Upper lobe of left lung (tissue), 6 donors: ENCODE results near the gene ZNF8. TPM values are rescaled to one million over a fixed set of nuclear protein-coding genes. Genes with fewer than 3 reads are reported as not detected.
A peak's percentile ranks its signal among the peaks of the same experiment; 100 is the strongest.

Experiments used
- ATAC-seq, 2 donors: fragments of 200-7000 bp; cut with Tn5 transposase; one replicate each; pipeline ENCODE4 v1.9.1; 2022; ENCODE audit warnings: mild to moderate bottlenecking in 2 of 2, moderate library complexity in 2 of 2; ENCODE audit not compliant: low FRiP score in 2 of 2
- DNase-seq, 2 donors: peaks; one replicate each; pipeline ENCODE4 v3.0.0-alpha.2; 2019 to 2020
- H3K27ac ChIP-seq, 4 donors: fragments of 200-600 bp; sonication (generic); one replicate each; pipeline ENCODE4 v1.5.1; 2016 to 2019
- H3K27me3 ChIP-seq, 4 donors: fragments of 200-600 bp; sonication (generic); one replicate each; pipeline ENCODE4 v1.5.1; 2017 to 2019
- H3K36me3 ChIP-seq, 4 donors: fragments of 200-600 bp; sonication (generic); one replicate each; pipeline ENCODE4 v1.5.1; 2016 to 2019
- H3K4me1 ChIP-seq, 4 donors: fragments of 200-600 bp; sonication (generic); one replicate each; pipeline ENCODE4 v1.5.1; 2018 to 2019
- H3K4me3 ChIP-seq, 4 donors: fragments of 200-600 bp; sonication (generic); one replicate each; pipeline ENCODE4 v1.5.1; 2017 to 2019; ENCODE audit warnings: mild to moderate bottlenecking in 2 of 4, moderate library complexity in 1 of 4
- H3K9me3 ChIP-seq, 4 donors: fragments of 200-600 bp; sonication (generic); one replicate each; pipeline ENCODE4 v1.5.1; 2018 to 2019
- CTCF ChIP-seq, 6 experiments: fragments of 450-650 bp in 4 of 6; fragments of 200-600 bp in 2 of 6; sonication (generic) in 2 of 6; IDR thresholded peaks; one replicate each; pipeline ENCODE4 v1.5.1; 2016 to 2019; ENCODE audit warnings: antibody characterized with exemption in 6 of 6
- EP300 ChIP-seq, 4 donors: sonication (generic); formaldehyde crosslinking; IDR thresholded peaks; one replicate each; pipeline ENCODE4 v1.5.1; 2017; ENCODE audit warnings: antibody characterized with exemption in 4 of 4, control low read depth in 2 of 4
- POLR2A ChIP-seq, 4 donors: fragments of 450-650 bp; IDR thresholded peaks; one replicate each; pipeline ENCODE4 v1.5.1; 2016 to 2017; ENCODE audit warnings: antibody characterized with exemption in 4 of 4, mild to moderate bottlenecking in 2 of 4
- POLR2AphosphoS5 ChIP-seq, 2 donors: sonication (generic); formaldehyde crosslinking; IDR thresholded peaks; one replicate each; pipeline ENCODE4 v1.5.1; 2017; ENCODE audit warnings: antibody characterized with exemption in 2 of 2
- WGBS, 2 donors: methylation state at CpG; one replicate each; pipeline ENCODE4 v1.1.5; 2017 to 2018; 5-methylcytosine and 5-hydroxymethylcytosine counted together
- total RNA-seq, 6 donors: library from RNA; depleted of rRNA in 4 of 6; stranded (reverse); fragments of >200 nt in 4 of 6; gene quantifications; one replicate each; pipeline versions ENCODE4 v1.1.0 to v1.2.1, GENCODE V29; 2016 to 2021
- donor health status: DM: no; HTN: no; CAD: no; lungs with moderate emphysema.
- donor health status: DM: no; HTN: yes; CAD: no; lungs with severe emphysema.

Gene ZNF8
- total RNA-seq, 6 donors from 2014 or later = 4.5 to 13.6 (median 7.1) TPM

- Histone ChIP-seq H3K27me3 (no peaks in the 10 kb centered on the region), H3K4me3 (no peak overlapping the region), H3K4me1 (no peaks in the 10 kb centered on the region), H3K36me3 (peaks cover 23 to 92% (median 70%) of the 10 kb centered on the region in 4 donors), H3K9me3 (peaks cover 14 to 65% (median 56%) of the 10 kb centered on the region in 4 donors), H3K27ac (no peak overlapping the region)
- no peak for ATAC-seq
- 96 to 99% methylated on average over 7 of the region's 7 CpGs for WGBS, 2 donors
- TF ChIP-seq POLR2A (IDR thresholded peaks at IDR 0.05) (no peak), CTCF (IDR thresholded peaks at IDR 0.05) (no peak), POLR2AphosphoS5 (IDR thresholded peaks at IDR 0.05) (no peak), EP300 (IDR thresholded peaks at IDR 0.05) (no peak)
- no peak for DNase-seq
These were observed 13.2 kb downstream of the ZNF8 start for GRCh38 chr19:58291943-58292342.

GRCh38 chr19:58294743-58295374 is 16.1 kb downstream of the ZNF8 start:
- Histone ChIP-seq H3K27me3 (no peaks in the 10 kb centered on the region), H3K36me3 (peaks cover 15 to 70% (median 52%) of the 10 kb centered on the region in 4 donors), H3K4me1 (no peaks in the 10 kb centered on the region), H3K27ac (no peak overlapping the region), H3K4me3 (no peak overlapping the region), H3K9me3 (peaks cover 14 to 73% (median 62%) of the 10 kb centered on the region in 4 donors)
- no peak for TF ChIP-seq POLR2A (IDR thresholded peaks at IDR 0.05)
- TF ChIP-seq EP300 (IDR thresholded peaks at IDR 0.05) = no peak
- TF ChIP-seq CTCF (IDR thresholded peaks at IDR 0.05) = no peak
- no peak for TF ChIP-seq POLR2AphosphoS5 (IDR thresholded peaks at IDR 0.05)
- DNase-seq (peak in 1 of 2 donors; percentile 52), ATAC-seq (no peak)
- WGBS, 2 donors = 94 to 97% methylated on average over 12 to 22 of the region's 22 CpGs

- H3K4me1 ChIP-seq = no peaks in the 10 kb centered on the region
- no peak overlapping the region for H3K27ac ChIP-seq
- DNase-seq (no peak), ATAC-seq (peak in 1 of 2 donors; percentile 75)
- H3K36me3 ChIP-seq = peaks cover 15 to 72% (median 47%) of the 10 kb centered on the region in 4 donors
- peaks cover 14 to 70% (median 56%) of the 10 kb centered on the region in 4 donors for H3K9me3 ChIP-seq
- TF ChIP-seq POLR2AphosphoS5 (IDR thresholded peaks at IDR 0.05) = no peak
- no peak for TF ChIP-seq POLR2A (IDR thresholded peaks at IDR 0.05)
- no peak for TF ChIP-seq CTCF (IDR thresholded peaks at IDR 0.05)
- TF ChIP-seq EP300 (IDR thresholded peaks at IDR 0.05) = no peak
- H3K4me3 ChIP-seq = no peak overlapping the region
- WGBS, 2 donors = 97 to 98% methylated on average over 7 of the region's 7 CpGs
- no peaks in the 10 kb centered on the region for H3K27me3 ChIP-seq
These were observed 17.3 kb downstream of the ZNF8 start for GRCh38 chr19:58296104-58296503.

- TF ChIP-seq POLR2AphosphoS5 (IDR thresholded peaks at IDR 0.05) (no peak), POLR2A (IDR thresholded peaks at IDR 0.05) (no peak)
These were observed 21.9 kb downstream of the ZNF8 start for GRCh38 chr19:58300620-58301019.

GRCh38 chr19:58304255-58304654 is 25.5 kb downstream of the ZNF8 start:
- Histone ChIP-seq H3K27ac (peak overlapping the region; percentile 92 to 95 (median 93)), H3K4me3 (peak overlapping the region in 3 of 4 donors; percentile 61 to 98 (median 70)), H3K36me3 (peaks cover 0 to 45% (median 24%) of the 10 kb centered on the region in 4 donors), H3K4me1 (peaks cover 8 to 24% (median 17%) of the 10 kb centered on the region in 4 donors), H3K27me3 (no peaks in the 10 kb centered on the region), H3K9me3 (peaks cover 0 to 12% (median 4%) of the 10 kb centered on the region in 4 donors)
- TF ChIP-seq POLR2AphosphoS5 (IDR thresholded peaks at IDR 0.05) (no peak), EP300 (IDR thresholded peaks at IDR 0.05) (no peak)
- WGBS, 2 donors = 89 to 92% methylated on average over 7 of the region's 7 CpGs
- DNase-seq = no peak
- no peak for ATAC-seq

More at GRCh38 chr19:58300620-58301019, 21.9 kb downstream of the ZNF8 start:
- Histone ChIP-seq H3K4me1 (peaks cover 0 to 7% (median 3%) of the 10 kb centered on the region in 4 donors), H3K9me3 (peaks cover under 1 to 33% (median 16%) of the 10 kb centered on the region in 4 donors), H3K4me3 (no peak overlapping the region), H3K36me3 (peaks cover 0 to 32% (median 15%) of the 10 kb centered on the region in 4 donors), H3K27ac (no peak overlapping the region), H3K27me3 (no peaks in the 10 kb centered on the region)
- ATAC-seq = no peak
- 94 to 97% methylated on average over 7 of the region's 7 CpGs for WGBS, 2 donors
- DNase-seq = no peak
